H9 (cell line): Measurements from ENCODE around the gene DPH6. TPM values are rescaled to one million over a fixed set of nuclear protein-coding genes. Genes with fewer than 3 reads are reported as not detected.

ENCODE experiments used
- DNase-seq: peaks from one replicate; pipeline ENCODE4 v3.0.0-alpha.2; 2017
- H2AFZ ChIP-seq: one replicate; pipeline ENCODE4 v1.6.1; 2013; ENCODE audit warnings: mild to moderate bottlenecking, low read length, control low read depth, moderate library complexity
- H2AK5ac ChIP-seq: 2 replicates; pipeline ENCODE4 v1.6.1; 2013; ENCODE audit warnings: low read length, control low read depth, mixed read lengths; ENCODE audit not compliant: insufficient read length
- H2BK120ac ChIP-seq: one replicate; pipeline ENCODE4 v1.6.1; 2013; ENCODE audit warnings: low read depth, mild to moderate bottlenecking, low read length, control low read depth, inconsistent platforms; ENCODE audit not compliant: poor library complexity, severe bottlenecking
- H2BK12ac ChIP-seq: 2 replicates; pipeline ENCODE4 v1.6.1; 2013; ENCODE audit warnings: low read length, control low read depth, mixed read lengths, low read depth; ENCODE audit not compliant: insufficient read length
- H2BK15ac ChIP-seq: 2 replicates; pipeline ENCODE4 v1.6.1; 2013; ENCODE audit warnings: low read depth, low read length, control low read depth
- H2BK20ac ChIP-seq: one replicate; pipeline ENCODE4 v1.6.1; 2013; ENCODE audit warnings: low read depth, mild to moderate bottlenecking, low read length, control low read depth, inconsistent platforms; ENCODE audit not compliant: poor library complexity, severe bottlenecking
- H2BK5ac ChIP-seq: 2 replicates; pipeline ENCODE4 v1.6.1; 2013; ENCODE audit warnings: low read length, control low read depth, mixed read lengths; ENCODE audit not compliant: insufficient read length
- H3K14ac ChIP-seq: 2 replicates; pipeline ENCODE4 v1.6.1; 2013; ENCODE audit warnings: low read length, control low read depth; ENCODE audit not compliant: insufficient read depth
- H3K18ac ChIP-seq: 2 replicates; pipeline ENCODE4 v1.6.1; 2013; ENCODE audit warnings: low read depth, mild to moderate bottlenecking, mixed read lengths, low read length, control low read depth; ENCODE audit not compliant: insufficient read length
- H3K23ac ChIP-seq: 2 replicates; pipeline ENCODE4 v1.6.1; 2013; ENCODE audit warnings: low read length, control low read depth, mixed read lengths, low read depth; ENCODE audit not compliant: insufficient read length
- H3K23me2 ChIP-seq: 2 replicates; pipeline ENCODE4 v1.6.1; 2013; ENCODE audit warnings: low read depth, mild to moderate bottlenecking, mixed read lengths, low read length, control low read depth; ENCODE audit not compliant: insufficient read length, poor library complexity, severe bottlenecking
- H3K27ac ChIP-seq: 2 replicates; pipeline ENCODE4 v1.5.1; 2013; ENCODE audit warnings: low read length, control low read depth, mixed read lengths, low read depth; ENCODE audit not compliant: insufficient read length
- H3K27me3 ChIP-seq: 2 replicates; pipeline ENCODE4 v1.6.1; 2013; ENCODE audit warnings: low read length, control low read depth, inconsistent platforms; ENCODE audit not compliant: insufficient read depth
- H3K4ac ChIP-seq: 2 replicates; pipeline ENCODE4 v1.6.1; 2013; ENCODE audit warnings: low read depth, mild to moderate bottlenecking, control low read depth, inconsistent platforms, low read length, moderate library complexity
- H3K4me1 ChIP-seq: 2 replicates; pipeline ENCODE4 v1.6.1; 2013; ENCODE audit warnings: low read length, control low read depth, inconsistent platforms; ENCODE audit not compliant: insufficient read depth
- H3K4me2 ChIP-seq: 2 replicates; pipeline ENCODE4 v1.6.1; 2013; ENCODE audit warnings: low read length, control low read depth, mixed read lengths; ENCODE audit not compliant: insufficient read length, insufficient read depth
- H3K56ac ChIP-seq: 2 replicates; pipeline ENCODE4 v1.6.1; 2013; ENCODE audit warnings: low read depth, mild to moderate bottlenecking, mixed read lengths, low read length, control low read depth; ENCODE audit not compliant: insufficient read length
- H3K79me1 ChIP-seq: 2 replicates; pipeline ENCODE4 v1.6.1; 2013; ENCODE audit warnings: low read depth, mild to moderate bottlenecking, moderate library complexity, low read length, control low read depth, inconsistent platforms; ENCODE audit not compliant: insufficient read depth, poor library complexity, severe bottlenecking
- H3K79me2 ChIP-seq: 2 replicates; pipeline ENCODE4 v1.6.1; 2013; ENCODE audit warnings: low read length, control low read depth, inconsistent platforms; ENCODE audit not compliant: insufficient read depth
- H3K9ac ChIP-seq: 2 replicates; pipeline ENCODE4 v1.6.1; 2013; ENCODE audit warnings: low read length, control low read depth, mixed read lengths; ENCODE audit not compliant: insufficient read length; ENCODE audit errors: extremely low read depth
- H3K9me3 ChIP-seq: one replicate; pipeline ENCODE4 v1.6.1; 2013; ENCODE audit warnings: low read depth, low read length, inconsistent platforms; ENCODE audit not compliant: control insufficient read depth
- H3T11ph ChIP-seq: one replicate; pipeline ENCODE4 v1.6.1; 2013; ENCODE audit warnings: mild to moderate bottlenecking, low read length, control low read depth, inconsistent platforms
- H4K20me1 ChIP-seq: one replicate; pipeline ENCODE4 v1.6.1; 2013; ENCODE audit not compliant: control insufficient read depth, insufficient read length, insufficient read depth
- H4K5ac ChIP-seq: 2 replicates; pipeline ENCODE4 v1.6.1; 2013; ENCODE audit warnings: low read depth, mild to moderate bottlenecking, mixed read lengths, low read length, control low read depth; ENCODE audit not compliant: insufficient read length
- H4K8ac ChIP-seq: replicated peaks from 2 replicates; pipeline ENCODE4 v1.6.1; 2013; ENCODE audit warnings: low read length, control low read depth, mixed read lengths, low read depth; ENCODE audit not compliant: insufficient read length
- H4K91ac ChIP-seq: 2 replicates; pipeline ENCODE4 v1.6.1; 2013; ENCODE audit warnings: low read depth, mild to moderate bottlenecking, moderate library complexity, mixed read lengths, low read length, control low read depth; ENCODE audit not compliant: insufficient read length
- H3K27ac Mint-ChIP-seq, 3 experiments: 2 replicates in 2 of 3; 3 replicates in 1 of 3; pipeline ENCODE4 v1.8.0; 2020 to 2021; ENCODE audit warnings: mixed read lengths in 3 of 3, mild to moderate bottlenecking in 1 of 3, moderate library complexity in 1 of 3
- H3K27me3 Mint-ChIP-seq: 2 replicates; pipeline ENCODE4 v1.8.0; 2021; ENCODE audit warnings: low read depth, mild to moderate bottlenecking, moderate library complexity, mixed read lengths
- H3K36me3 Mint-ChIP-seq, 3 experiments: 2 replicates in 2 of 3; 3 replicates in 1 of 3; pipeline ENCODE4 v1.8.0; 2020 to 2021; ENCODE audit warnings: low read depth in 3 of 3, mixed read lengths in 3 of 3; ENCODE audit not compliant: insufficient read depth in 1 of 3
- H3K4me1 Mint-ChIP-seq, 2 experiments: 2 replicates each; pipeline ENCODE4 v1.8.0; 2020; ENCODE audit warnings: mixed read lengths in 2 of 2
- H3K4me3 Mint-ChIP-seq, 2 experiments: 2 replicates in 1 of 2; 3 replicates in 1 of 2; pipeline ENCODE4 v1.8.0; 2020 to 2021; ENCODE audit warnings: mild to moderate bottlenecking in 2 of 2, mixed read lengths in 2 of 2, moderate library complexity in 1 of 2
- H3K9me3 Mint-ChIP-seq, 2 experiments: 2 replicates in 1 of 2; 3 replicates in 1 of 2; pipeline ENCODE4 v1.8.0; 2020; ENCODE audit warnings: mild to moderate bottlenecking in 2 of 2, mixed read lengths in 2 of 2, moderate library complexity in 1 of 2
- CTCF ChIP-seq: fragments of 200-600 bp; sonication (generic); conservative IDR thresholded peaks from 3 replicates; pipeline ENCODE4 v1.8.0; 2021; ENCODE audit warnings: antibody characterized with exemption, mild to moderate bottlenecking
- whole genome bisulfite sequencing: extraction: QIAGEN DNeasy Blood & Tissue Kit; methylation state at CpG from one replicate; pipeline ENCODE4 v1.1.7; 2013; ENCODE audit warnings: missing lambda C conversion rate, low lambda C conversion rate, mixed read lengths; ENCODE audit not compliant: insufficient read length; ENCODE audit errors: extremely low coverage; 5-methylcytosine and 5-hydroxymethylcytosine counted together
- total RNA-seq: library from RNA; stranded (reverse); gene quantifications from 2 replicates; pipeline ENCODE4 v1.2.1, GENCODE V29; 2021

DPH6 gene
- total RNA-seq, 1 experiment from 2014 or later = 42.0 TPM

DNA sequence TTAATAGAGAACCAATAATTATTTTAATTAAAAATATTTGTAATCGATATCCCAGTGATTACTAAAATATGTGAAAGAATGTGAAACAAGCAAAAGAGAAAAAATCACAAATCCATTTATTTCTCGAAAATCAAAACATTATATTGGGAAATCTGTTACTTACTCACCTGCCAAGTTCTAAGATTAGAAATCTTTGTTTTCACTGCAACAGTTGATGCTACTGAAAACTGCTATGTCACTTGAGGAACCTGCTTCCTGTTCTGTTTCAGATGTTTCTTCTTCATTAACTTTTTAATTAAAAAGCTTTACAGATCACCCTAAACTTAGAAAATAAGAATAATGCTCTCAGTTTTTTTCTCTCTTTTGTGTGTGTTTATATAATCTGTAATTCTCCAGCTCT, 13.7 kb upstream of the DPH6 start:
- Histone ChIP-seq H3K14ac (no peak overlapping the region), H2BK15ac (no peak overlapping the region), H3K79me1 (no peaks in the 10 kb centered on the region), H4K8ac (no peak overlapping the region), H2AK5ac (no peak overlapping the region), H2BK120ac (no peak overlapping the region), H3T11ph (no peak overlapping the region), H3K4ac (no peak overlapping the region), H2BK5ac (no peak overlapping the region), H3K23ac (no peak overlapping the region), H3K9ac (no peak overlapping the region), H2BK12ac (no peak overlapping the region), H3K9me3 (no peaks in the 10 kb centered on the region), H3K4me2 (no peak overlapping the region), H3K79me2 (no peaks in the 10 kb centered on the region), H4K5ac (no peak overlapping the region), H3K18ac (no peak overlapping the region), H3K4me1 (no peaks in the 10 kb centered on the region), H3K27me3 (no peaks in the 10 kb centered on the region), H4K91ac (no peak overlapping the region), H3K27ac (no peak overlapping the region), H2AFZ (no peak overlapping the region), H3K56ac (no peak overlapping the region), H3K23me2 (no peaks in the 10 kb centered on the region), H2BK20ac (no peak overlapping the region), H4K20me1 (no peaks in the 10 kb centered on the region)
- no CpG with 5 or more reads among the region's 2 CpGs for WGBS
- H3K9me3 Mint-ChIP-seq = no peaks in the 10 kb centered on the region
- TF ChIP-seq CTCF = no peak
- H3K4me1 Mint-ChIP-seq = peaks cover 0 to 1% of the 10 kb centered on the region in 2 experiments; a peak in 1 of 4 replicates
- no peaks in the 10 kb centered on the region for H3K36me3 Mint-ChIP-seq
- DNase-seq = no peak
- H3K27ac Mint-ChIP-seq = no peak overlapping the region
- no peaks in the 10 kb centered on the region for H3K27me3 Mint-ChIP-seq
- H3K4me3 Mint-ChIP-seq = no peak overlapping the region
